Measurements from ENCODE around the gene REPS1.

DNA sequence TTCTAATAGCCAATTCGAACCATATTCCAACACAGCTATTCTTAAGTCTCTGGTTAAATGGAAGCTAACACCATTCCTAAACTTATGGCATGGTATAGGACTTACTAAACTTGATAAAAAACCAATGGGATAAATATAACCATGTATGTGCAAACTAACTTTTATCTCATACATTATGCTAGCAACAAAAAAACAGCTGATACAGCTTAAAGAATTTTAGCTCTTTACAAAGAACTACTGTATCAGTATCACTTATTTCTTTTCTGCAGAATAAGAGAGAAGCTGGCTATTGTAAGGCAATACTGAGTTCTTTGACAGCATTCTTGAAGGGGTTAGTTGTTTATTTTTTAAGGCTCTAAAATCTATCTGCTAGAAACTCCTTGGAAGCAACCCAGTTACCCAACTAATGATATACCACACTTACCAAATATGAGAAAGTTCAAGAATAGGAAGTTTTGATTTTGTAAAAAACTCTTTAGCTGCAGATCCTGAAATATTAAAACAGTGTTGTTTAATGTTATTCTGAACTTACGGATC lies 44.9 kb downstream of the REPS1 start:
- TF ChIP-seq, protein P1, sequence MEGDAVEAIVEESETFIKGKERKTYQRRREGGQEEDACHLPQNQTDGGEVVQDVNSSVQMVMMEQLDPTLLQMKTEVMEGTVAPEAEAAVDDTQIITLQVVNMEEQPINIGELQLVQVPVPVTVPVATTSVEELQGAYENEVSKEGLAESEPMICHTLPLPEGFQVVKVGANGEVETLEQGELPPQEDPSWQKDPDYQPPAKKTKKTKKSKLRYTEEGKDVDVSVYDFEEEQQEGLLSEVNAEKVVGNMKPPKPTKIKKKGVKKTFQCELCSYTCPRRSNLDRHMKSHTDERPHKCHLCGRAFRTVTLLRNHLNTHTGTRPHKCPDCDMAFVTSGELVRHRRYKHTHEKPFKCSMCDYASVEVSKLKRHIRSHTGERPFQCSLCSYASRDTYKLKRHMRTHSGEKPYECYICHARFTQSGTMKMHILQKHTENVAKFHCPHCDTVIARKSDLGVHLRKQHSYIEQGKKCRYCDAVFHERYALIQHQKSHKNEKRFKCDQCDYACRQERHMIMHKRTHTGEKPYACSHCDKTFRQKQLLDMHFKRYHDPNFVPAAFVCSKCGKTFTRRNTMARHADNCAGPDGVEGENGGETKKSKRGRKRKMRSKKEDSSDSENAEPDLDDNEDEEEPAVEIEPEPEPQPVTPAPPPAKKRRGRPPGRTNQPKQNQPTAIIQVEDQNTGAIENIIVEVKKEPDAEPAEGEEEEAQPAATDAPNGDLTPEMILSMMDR (IDR thresholded peaks at IDR 0.05), result no peak
- TF ChIP-seq SP1 (CRISPR knock-in tag; conservative IDR thresholded peaks at IDR 0.05), result no peak
- TF ChIP-seq, protein P2, sequence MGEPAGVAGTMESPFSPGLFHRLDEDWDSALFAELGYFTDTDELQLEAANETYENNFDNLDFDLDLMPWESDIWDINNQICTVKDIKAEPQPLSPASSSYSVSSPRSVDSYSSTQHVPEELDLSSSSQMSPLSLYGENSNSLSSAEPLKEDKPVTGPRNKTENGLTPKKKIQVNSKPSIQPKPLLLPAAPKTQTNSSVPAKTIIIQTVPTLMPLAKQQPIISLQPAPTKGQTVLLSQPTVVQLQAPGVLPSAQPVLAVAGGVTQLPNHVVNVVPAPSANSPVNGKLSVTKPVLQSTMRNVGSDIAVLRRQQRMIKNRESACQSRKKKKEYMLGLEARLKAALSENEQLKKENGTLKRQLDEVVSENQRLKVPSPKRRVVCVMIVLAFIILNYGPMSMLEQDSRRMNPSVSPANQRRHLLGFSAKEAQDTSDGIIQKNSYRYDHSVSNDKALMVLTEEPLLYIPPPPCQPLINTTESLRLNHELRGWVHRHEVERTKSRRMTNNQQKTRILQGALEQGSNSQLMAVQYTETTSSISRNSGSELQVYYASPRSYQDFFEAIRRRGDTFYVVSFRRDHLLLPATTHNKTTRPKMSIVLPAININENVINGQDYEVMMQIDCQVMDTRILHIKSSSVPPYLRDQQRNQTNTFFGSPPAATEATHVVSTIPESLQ (CRISPR knock-in tag; IDR thresholded peaks at IDR 0.05), result no peak
- no peak for TF ChIP-seq TEAD4 (CRISPR knock-in tag; IDR thresholded peaks at IDR 0.05)
- TF ChIP-seq NR1H2 (CRISPR knock-in tag; IDR thresholded peaks at IDR 0.05), result no peak
- TF ChIP-seq, protein P3, sequence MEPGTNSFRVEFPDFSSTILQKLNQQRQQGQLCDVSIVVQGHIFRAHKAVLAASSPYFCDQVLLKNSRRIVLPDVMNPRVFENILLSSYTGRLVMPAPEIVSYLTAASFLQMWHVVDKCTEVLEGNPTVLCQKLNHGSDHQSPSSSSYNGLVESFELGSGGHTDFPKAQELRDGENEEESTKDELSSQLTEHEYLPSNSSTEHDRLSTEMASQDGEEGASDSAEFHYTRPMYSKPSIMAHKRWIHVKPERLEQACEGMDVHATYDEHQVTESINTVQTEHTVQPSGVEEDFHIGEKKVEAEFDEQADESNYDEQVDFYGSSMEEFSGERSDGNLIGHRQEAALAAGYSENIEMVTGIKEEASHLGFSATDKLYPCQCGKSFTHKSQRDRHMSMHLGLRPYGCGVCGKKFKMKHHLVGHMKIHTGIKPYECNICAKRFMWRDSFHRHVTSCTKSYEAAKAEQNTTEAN (CRISPR knock-in tag; IDR thresholded peaks at IDR 0.05), result no peak
- TF ChIP-seq ATF1 (CRISPR knock-in tag; IDR thresholded peaks at IDR 0.05), result no peak
- TF ChIP-seq ZNF232 (CRISPR knock-in tag; IDR thresholded peaks at IDR 0.05), result no peak
- no peak for TF ChIP-seq NFE2L1 (CRISPR knock-in tag; IDR thresholded peaks at IDR 0.05)
